ENCODE data around the gene SLIT1.

SLIT1 gene

GRCh38 chr10:96992721-96993120 lies 193.0 kb downstream of the SLIT1 start:
- DNase-seq: no peak

DNA sequence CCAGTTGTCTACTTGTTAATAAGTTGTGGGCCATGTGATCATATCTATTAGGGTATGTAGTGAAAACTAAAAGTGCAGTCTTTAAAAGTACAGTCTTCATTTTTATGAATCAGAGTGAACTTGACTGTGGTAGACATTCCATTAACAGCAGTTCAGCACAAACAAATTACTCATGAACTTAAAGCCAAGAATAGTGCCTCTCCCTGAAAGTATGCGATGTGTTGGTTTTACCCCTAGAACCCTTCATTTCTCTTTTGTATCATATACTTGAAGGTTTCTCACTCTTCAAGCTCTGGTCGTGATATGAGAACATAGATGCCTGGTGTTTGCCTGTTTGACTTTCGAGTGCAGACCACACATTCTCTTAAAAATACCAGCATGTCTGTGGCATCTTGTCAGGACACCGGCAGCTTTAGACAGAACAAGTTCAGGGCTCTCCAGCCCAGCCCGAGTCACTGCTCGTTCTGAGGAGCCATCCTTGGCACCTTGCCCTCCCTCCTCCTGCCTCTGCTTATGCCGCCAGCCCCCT lies 194.4 kb downstream of the SLIT1 start:
- no peak for DNase-seq

DNA sequence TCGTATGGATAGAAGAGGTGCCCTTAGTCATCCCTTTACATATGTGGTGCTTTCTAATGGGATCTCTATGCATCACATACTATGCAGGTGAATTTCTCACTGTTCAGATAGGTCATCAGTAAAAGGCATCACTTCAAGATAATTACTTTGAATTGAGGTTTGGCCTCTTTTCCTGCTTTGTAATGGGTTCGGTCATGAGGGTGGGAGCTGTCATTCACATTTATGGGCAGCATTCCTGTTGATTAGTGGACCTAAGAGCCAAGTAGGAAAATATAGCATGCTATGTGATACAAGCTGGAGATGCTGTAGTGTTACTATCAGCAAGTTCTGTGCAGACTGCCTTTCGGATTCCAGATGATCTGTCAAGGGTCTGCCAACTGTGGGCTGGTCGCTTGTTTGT lies 197.3 kb downstream of the SLIT1 start:
- no peak for DNase-seq

DNA sequence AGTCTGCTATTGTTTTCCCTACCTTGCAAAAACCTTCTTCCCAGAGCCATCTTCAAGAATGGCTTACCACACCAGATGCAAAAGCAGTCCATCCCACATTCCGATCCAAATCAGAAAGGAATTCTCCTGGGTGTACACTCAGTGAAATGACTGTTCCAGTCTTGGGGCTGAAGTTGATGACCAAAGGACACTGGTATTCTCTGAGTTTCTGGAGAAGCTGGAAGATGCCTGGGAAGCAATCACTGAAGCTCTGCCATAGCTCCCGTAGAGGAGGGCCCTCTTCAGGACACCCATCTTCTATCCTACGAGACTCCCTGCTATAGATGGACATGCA lies 197.9 kb downstream of the SLIT1 start:
- DNase-seq: no peak

- no peak for DNase-seq
Measured at GRCh38 chr10:96987141-96987841, 198.5 kb downstream of the SLIT1 start.

GRCh38 chr10:96986200-96986856 lies 199.4 kb downstream of the SLIT1 start:
- DNase-seq: no peak

DNA sequence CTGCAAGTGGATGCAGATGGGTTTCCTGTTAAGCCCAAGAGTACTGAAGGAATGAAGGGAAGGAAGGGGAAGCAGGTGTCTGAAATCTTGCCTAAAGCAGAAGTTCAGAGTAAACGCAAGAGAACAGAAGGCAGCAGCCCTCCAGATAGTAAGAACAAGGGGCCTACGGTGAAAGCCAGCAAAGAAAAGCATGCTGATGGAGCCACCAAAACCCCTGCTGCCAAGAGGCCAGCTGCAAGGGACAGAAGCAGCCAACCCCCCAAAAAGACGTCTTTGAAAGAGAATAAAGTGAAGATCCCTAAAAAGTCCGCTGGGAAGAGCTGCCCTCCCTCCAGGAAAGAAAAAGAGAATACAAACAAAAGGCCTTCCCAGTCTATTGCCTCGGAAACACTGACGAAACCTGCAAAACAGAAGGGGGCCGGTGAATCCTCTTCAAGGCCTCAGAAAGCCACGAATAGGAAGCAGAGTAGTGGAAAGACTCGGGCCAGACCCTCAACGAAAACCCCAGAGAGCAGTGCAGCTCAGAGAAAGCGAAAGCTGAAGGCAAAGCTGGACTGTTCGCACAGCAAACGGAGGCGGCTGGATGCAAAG lies 201.1 kb downstream of the SLIT1 start:
- no peak for DNase-seq

- no peak for DNase-seq
Measured at GRCh38 chr10:96982149-96982930, 203.4 kb downstream of the SLIT1 start.

- DNase-seq: peak in 1 of 5 donors; percentile 68
Measured at GRCh38 chr10:96978621-96979154, 207.1 kb downstream of the SLIT1 start.

GRCh38 chr10:96975136-96975535 lies 210.6 kb downstream of the SLIT1 start:
- no peak for DNase-seq

DNA sequence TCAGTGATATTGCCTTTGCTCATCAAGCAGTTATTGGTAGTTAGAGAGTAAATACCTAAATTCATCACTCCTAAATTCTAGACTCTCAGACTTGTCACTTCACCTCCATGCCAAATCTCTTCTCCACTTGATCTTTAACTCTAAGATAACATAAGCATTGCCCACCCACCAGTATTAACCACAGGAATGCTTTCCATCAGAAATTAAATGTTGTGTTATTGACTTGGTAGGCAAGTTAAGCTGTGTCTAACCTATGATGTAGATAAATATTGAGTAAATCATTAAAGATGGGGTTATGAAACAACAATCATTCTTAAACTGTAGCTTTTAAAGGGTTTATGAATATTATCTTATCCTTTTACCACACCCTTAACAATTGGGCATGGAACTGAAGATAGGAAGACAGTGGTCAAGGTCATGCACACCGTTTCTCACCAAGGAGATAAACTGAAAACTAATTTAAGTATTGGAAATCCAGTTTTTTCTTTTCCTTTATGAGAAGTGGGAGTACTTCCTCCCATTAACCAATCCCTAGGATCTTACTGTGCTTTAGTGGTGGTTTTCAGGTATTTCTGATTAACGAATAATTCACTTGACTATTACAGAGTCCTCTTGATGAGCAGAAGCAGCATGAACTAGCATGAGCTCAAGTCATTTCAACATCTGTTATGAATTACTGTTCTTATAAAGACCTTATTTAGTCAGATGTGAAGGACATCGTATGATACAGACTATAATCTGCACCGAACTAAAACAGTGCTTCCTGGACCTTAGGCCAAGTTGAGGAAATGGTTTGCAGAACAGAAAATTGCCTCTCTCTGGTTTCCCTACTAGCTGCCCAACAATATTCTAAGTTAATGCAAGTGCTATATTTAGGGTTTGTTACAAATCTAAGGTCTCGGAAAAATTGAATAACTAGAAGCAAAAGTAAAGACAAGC lies 211.7 kb downstream of the SLIT1 start:
- DNase-seq: no peak

DNA sequence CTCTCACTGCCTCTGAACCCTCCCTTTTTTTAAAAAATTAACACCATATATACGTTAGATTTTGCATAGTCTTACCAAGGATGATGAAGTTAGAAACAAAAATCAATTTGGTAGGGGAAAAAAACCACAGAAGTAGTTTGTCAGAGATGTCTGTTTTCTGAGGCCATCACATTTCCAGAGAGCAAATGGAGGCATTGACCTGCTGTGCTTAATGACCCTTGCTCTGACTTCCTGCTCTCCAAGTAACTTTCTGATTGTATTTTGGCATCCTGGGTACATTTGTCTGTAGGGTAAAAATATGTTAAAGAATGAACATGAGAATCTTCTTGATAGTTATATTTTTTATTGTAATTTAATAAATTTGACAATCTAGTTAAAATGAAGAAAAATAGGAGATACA lies 213.5 kb downstream of the SLIT1 start:
- no peak for DNase-seq

GRCh38 chr10:96971324-96971723 lies 214.4 kb downstream of the SLIT1 start:
- DNase-seq: no peak

- DNase-seq: no peak
Measured at GRCh38 chr10:96968682-96969423, 216.9 kb downstream of the SLIT1 start.

DNA sequence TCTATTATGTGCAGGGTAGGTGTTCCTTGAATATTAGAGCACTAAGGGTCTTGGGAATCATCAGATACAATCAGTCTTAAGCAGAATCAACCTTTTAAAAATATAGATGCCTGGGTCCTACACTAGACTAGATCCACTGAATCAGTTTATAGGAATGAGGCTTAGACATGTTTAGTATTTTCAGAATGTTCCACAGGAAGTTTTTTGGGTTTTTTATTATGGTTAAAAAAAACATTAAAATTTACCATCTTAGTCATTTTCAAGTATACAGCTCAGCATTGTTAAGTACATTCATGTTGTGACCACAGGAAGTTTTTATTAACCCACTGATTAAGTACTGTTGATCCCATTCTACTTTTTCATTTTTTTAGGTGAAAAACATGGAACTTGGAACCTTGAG lies 217.9 kb downstream of the SLIT1 start:
- no peak for DNase-seq

DNA sequence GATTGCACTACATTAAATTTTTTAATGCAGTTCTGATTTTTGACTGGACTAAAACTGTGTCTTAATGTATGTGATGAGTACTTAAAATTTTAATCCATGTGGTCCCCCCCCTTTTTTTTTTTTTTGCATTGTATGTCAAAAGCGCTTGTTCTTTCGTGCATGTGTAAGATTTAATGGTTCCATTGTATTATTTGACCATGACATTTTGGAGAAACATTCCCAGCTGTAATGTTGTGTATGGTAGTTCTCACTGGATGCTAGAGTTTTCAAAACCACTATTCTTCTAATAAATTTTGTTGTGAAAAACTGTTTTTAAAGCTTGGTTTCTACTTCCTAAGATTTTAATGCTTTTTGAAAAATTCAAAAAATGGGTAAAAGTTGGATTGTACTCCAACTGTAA lies 221.6 kb downstream of the SLIT1 start:
- DNase-seq: no peak

- no peak for DNase-seq
Measured at GRCh38 chr10:96960872-96961271, 224.9 kb downstream of the SLIT1 start.

DNA sequence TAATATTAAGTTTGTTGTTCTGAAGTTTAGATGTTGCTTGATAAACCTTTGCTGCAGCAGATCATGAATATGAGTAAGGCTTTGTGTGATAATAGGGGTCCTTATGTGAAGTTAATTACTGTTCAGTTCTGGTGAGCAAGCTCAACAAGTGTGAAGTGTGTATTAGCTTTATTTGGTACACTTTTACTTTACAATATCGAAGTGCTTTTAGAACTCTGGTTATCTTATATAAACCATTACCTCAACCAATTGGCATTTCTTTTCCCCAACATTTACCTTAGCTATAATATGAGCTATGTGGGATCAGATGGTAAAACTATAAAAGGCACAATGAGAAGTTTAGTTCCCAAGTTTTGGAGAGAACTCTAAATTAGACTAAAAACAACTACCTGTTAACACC lies 226.0 kb downstream of the SLIT1 start:
- no peak for DNase-seq

GRCh38 chr10:96958071-96958470 lies 227.7 kb downstream of the SLIT1 start:
- no peak for DNase-seq

- no peak for DNase-seq
Measured at GRCh38 chr10:96955794-96956193, 230.0 kb downstream of the SLIT1 start.

- DNase-seq: no peak
Measured at GRCh38 chr10:96951954-96952353, 233.8 kb downstream of the SLIT1 start.
